NT2/D1 (cell line): Measurements from ENCODE around the gene ABHD4.

Experiments used
- YY1 ChIP-seq: IDR thresholded peaks from 2 replicates; pipeline ENCODE4 v1.6.1; 2011; ENCODE audit not compliant: insufficient read length, insufficient read depth
- ZNF274 ChIP-seq: IDR thresholded peaks from 2 replicates; pipeline ENCODE4 v1.6.1; 2011; ENCODE audit warnings: mild to moderate bottlenecking, low read depth, low read length

DNA sequence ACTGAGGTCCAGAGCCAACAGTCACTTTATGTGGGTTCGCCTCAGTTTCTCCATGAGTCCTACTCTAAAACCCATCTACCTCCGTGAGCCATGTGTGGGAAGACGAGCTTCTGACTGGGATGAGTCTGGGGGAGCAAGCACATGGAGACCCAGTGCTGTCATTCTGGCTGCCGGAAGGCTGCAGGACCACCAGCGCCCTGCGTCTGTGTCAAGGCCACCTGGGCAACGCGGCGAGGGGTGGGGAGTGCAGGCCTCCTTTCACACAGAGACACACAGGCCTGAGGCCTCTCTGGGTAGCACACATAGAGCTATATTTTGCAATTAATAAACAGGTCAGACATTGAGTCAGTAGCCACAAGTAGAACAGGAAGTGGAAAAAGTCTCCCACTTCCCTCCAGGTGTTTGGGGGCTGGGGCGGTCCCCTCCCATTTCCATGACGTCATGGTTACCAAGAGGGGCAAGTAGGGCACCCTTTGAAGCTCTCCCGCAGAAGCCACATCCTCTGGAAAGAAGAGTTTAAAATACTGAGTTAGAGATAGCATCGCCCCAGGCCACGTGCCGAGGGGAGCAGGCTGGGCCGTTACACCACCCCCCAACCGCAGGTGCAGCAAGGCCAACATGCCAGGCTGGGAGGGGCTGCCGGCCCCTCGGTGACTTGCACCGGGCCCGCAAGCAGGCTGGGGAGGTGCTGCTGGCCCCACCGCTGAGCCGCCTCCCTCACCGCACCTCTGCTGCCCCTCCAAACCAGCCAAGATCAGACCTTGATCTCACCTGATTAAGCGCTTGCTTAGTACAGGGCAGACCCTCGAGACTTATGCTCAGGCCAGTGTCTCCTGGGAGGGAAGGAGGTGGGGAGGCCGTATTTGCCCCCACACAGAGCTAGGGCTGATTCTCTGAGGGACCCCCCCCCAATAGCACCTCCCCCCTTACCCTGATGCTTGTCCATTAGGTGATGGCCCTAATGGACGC is 41.8 kb upstream of the ABHD4 start:
- TF ChIP-seq ZNF274 (no peak), YY1 (no peak)
